A549 (cell line): ENCODE results near the gene JARID2. TPM values are rescaled to one million over a fixed set of nuclear protein-coding genes. Genes with fewer than 3 reads are reported as not detected.
"Not testable (repeated sequence)": the region's sequence is repeated elsewhere in the genome, so short reads cannot be mapped to it uniquely, and the experiment has no call there.

Experiments
- ATAC-seq, 2 experiments: fragments of 200-7000 bp in 1 of 2; fragments of >200 bp in 1 of 2; cut with Nextera tagmentation in 1 of 2; cut with Tn5 transposase in 1 of 2; 3 replicates each; pipeline versions ENCODE4 v1.8.0 to v1.9.1; 2018 to 2020; ENCODE audit warnings: mild to moderate bottlenecking in 1 of 2, moderate library complexity in 1 of 2
- CTCF ChIA-PET: fragments of 300-600 bp; sonication (Branson Sonifier 250); formaldehyde crosslinking; extraction: SDS; loops from one replicate; lab custom pipeline; 2021; ENCODE audit warnings: antibody characterized with exemption, inconsistent platforms; lab: Yijun Ruan, JAX
- POLR2A ChIA-PET: fragments of 350-600 bp; formaldehyde crosslinking; extraction: SDS; loops from one replicate; lab custom pipeline; 2021; ENCODE audit warnings: antibody characterized with exemption, inconsistent platforms; lab: Yijun Ruan, JAX
- DNase-seq, 2 experiments: peaks; one replicate each; pipeline versions ENCODE4 v3.0.0 to v3.0.0-alpha.2; 2011 to 2016; ENCODE audit warnings: low read depth in 1 of 2, low spot score in 1 of 2
- FAIRE-seq: peaks from 2 replicates; lab custom pipeline; 2011; peaks lifted over from hg19 to GRCh38; lab: Jason Lieb, UNC
- H3K27ac ChIP-seq, 2 experiments: fragments of >200 bp; sonication (Bioruptor Twin); formaldehyde crosslinking; 3 replicates each; pipeline ENCODE4 v1.5.1; 2016 to 2017
- H3K4me1 ChIP-seq: fragments of >200 bp; sonication (Bioruptor Twin); formaldehyde crosslinking; 3 replicates; pipeline ENCODE4 v1.6.1; 2016
- H3K4me2 ChIP-seq: fragments of >200 bp; sonication (Bioruptor Twin); formaldehyde crosslinking; 3 replicates; pipeline ENCODE4 v1.6.1; 2016
- H3K4me3 ChIP-seq: fragments of >200 bp; sonication (Bioruptor Twin); formaldehyde crosslinking; 3 replicates; pipeline ENCODE4 v1.5.1; 2016
- H3K9me3 ChIP-seq: fragments of >200 bp; sonication (Bioruptor Twin); formaldehyde crosslinking; 3 replicates; pipeline ENCODE4 v1.6.1; 2016
- CEBPB ChIP-seq, 2 experiments: fragments of >200 bp in 1 of 2; sonication (Bioruptor Twin) in 1 of 2; formaldehyde crosslinking in 1 of 2; IDR thresholded peaks; 2 replicates each; pipeline ENCODE4 v1.6.1; 2012 to 2016
- CHD4 ChIP-seq: fragments of 200-600 bp; sonication (generic); IDR thresholded peaks from 2 replicates; pipeline ENCODE4 v1.6.1; 2016; ENCODE audit warnings: antibody characterized with exemption, mild to moderate bottlenecking, borderline replicate concordance
- CTCF ChIP-seq: fragments of >200 bp; sonication (Bioruptor Twin); formaldehyde crosslinking; IDR thresholded peaks from 3 replicates; pipeline ENCODE4 v1.5.1; 2016
- FOXS1 ChIP-seq: fragments of 250-450 bp; sonication (Bioruptor Pico); IDR thresholded peaks from 2 replicates; pipeline ENCODE4 v1.5.0; 2020; ENCODE audit warnings: mild to moderate bottlenecking, moderate library complexity
- GATA3 ChIP-seq: IDR thresholded peaks from 2 replicates; pipeline ENCODE4 v1.6.1; 2012; ENCODE audit warnings: borderline replicate concordance
- HOXB13 ChIP-seq: fragments of 250-450 bp; sonication (Bioruptor Pico); IDR thresholded peaks from 2 replicates; pipeline ENCODE4 v1.5.0; 2020; ENCODE audit warnings: low read depth, mild to moderate bottlenecking, moderate library complexity
- MAZ ChIP-seq: fragments of 150-350 bp; IDR thresholded peaks from 2 replicates; pipeline ENCODE4 v1.6.1; 2014; ENCODE audit warnings: antibody characterized with exemption, low read depth, low read length, borderline replicate concordance
- NPAS2 ChIP-seq: fragments of 250-450 bp; sonication (Bioruptor Pico); IDR thresholded peaks from 2 replicates; pipeline ENCODE4 v1.8.0; 2022; ENCODE audit warnings: mild to moderate bottlenecking, moderate library complexity, borderline replicate concordance
- NR3C1 ChIP-seq: fragments of >200 bp; sonication (Bioruptor Twin); formaldehyde crosslinking; IDR thresholded peaks from 3 replicates; pipeline ENCODE4 v1.6.1; 2017
- PHF8 ChIP-seq: fragments of 200-600 bp; sonication (generic); IDR thresholded peaks from 2 replicates; pipeline ENCODE4 v1.6.1; 2016; ENCODE audit warnings: low read depth, mild to moderate bottlenecking, antibody characterized with exemption, moderate library complexity, borderline replicate concordance
- RAD21 ChIP-seq, 2 experiments: fragments of >200 bp in 1 of 2; sonication (Bioruptor Twin) in 1 of 2; formaldehyde crosslinking in 1 of 2; IDR thresholded peaks in 1 of 2; conservative IDR thresholded peaks in 1 of 2; 2 replicates in 1 of 2; 3 replicates in 1 of 2; pipeline ENCODE4 v1.6.1; 2012 to 2018; ENCODE audit warnings: inconsistent platforms in 1 of 2
- ZSCAN20 ChIP-seq: fragments of 250-450 bp; sonication (Bioruptor Pico); IDR thresholded peaks from 2 replicates; pipeline ENCODE4 v1.8.0; 2022; ENCODE audit warnings: mild to moderate bottlenecking, moderate library complexity
- WGBS: methylation state at CpG from one replicate; pipeline ENCODE4 v1.1.6; 2017; ENCODE audit errors: missing lambda C conversion rate; 5-methylcytosine and 5-hydroxymethylcytosine counted together
- polyA plus RNA-seq, 4 experiments: library from polyadenylated mRNA; depleted of rRNA in 3 of 4; stranded (reverse); fragments of >200 nt; fragmentation: RNase III in 1 of 4; extraction: RNeasy Plus Mini Kit Qiagen cat#74134 plus additional on column Dnase treatment in 1 of 4; gene quantifications; 2 replicates in 3 of 4; 3 replicates in 1 of 4; pipeline ENCODE4 v1.2.3, GENCODE V29; 2011 to 2017
- TF ChIP-seq, protein P1 (sequence below): fragments of 150-350 bp; IDR thresholded peaks from 2 replicates; pipeline ENCODE4 v1.6.1; 2014; ENCODE audit warnings: low read depth, mild to moderate bottlenecking, low read length

Gene JARID2
- polyA plus RNA-seq, 2 of the 4 experiments (the other 2 are of a cell fraction) = 7.8 to 8.3 TPM

- not testable (repeated sequence) for FAIRE-seq, H3K27ac ChIP-seq, H3K4me3 ChIP-seq, ATAC-seq, H3K9me3 ChIP-seq, H3K4me2 ChIP-seq, DNase-seq
- ChIA-PET CTCF (interaction anchor here (1.1 kb wide), 1 partner anchor 1168 kb away, joined by 3 read pairs; no protein-coding TSS in a partner anchor), POLR2A (interaction anchor here (0.6 kb wide), 1 partner anchor 19 kb away, joined by 3 read pairs; no protein-coding TSS in a partner anchor)
- 92% methylated on average over 11 of the region's 12 CpGs for WGBS
- peaks cover 14% of the 10 kb centered on the region for H3K4me1 ChIP-seq
Measured at GRCh38 chr6:15297167-15297566, 51.3 kb downstream of the JARID2 start.

GRCh38 chr6:15297895-15298590 lies 52.2 kb downstream of the JARID2 start:
- Histone ChIP-seq H3K4me2 (no peak overlapping the region), H3K9me3 (no peaks in the 10 kb centered on the region), H3K4me3 (no peak overlapping the region), H3K27ac (no peak overlapping the region), H3K4me1 (peaks cover 14% of the 10 kb centered on the region)
- ChIA-PET CTCF (no interaction called here), POLR2A (no interaction called here)
- TF ChIP-seq, protein P1, sequence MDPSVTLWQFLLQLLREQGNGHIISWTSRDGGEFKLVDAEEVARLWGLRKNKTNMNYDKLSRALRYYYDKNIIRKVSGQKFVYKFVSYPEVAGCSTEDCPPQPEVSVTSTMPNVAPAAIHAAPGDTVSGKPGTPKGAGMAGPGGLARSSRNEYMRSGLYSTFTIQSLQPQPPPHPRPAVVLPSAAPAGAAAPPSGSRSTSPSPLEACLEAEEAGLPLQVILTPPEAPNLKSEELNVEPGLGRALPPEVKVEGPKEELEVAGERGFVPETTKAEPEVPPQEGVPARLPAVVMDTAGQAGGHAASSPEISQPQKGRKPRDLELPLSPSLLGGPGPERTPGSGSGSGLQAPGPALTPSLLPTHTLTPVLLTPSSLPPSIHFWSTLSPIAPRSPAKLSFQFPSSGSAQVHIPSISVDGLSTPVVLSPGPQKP = no peak
- 0 out of 4 replicates have a peak, but pooled peaks of 1 of the 2 experiments have one; percentile 11 for TF ChIP-seq CEBPB (IDR thresholded peaks at IDR 0.05)
- FAIRE-seq (no peak), ATAC-seq (no peak), DNase-seq (no peak)
- 96% methylated on average over 9 of the region's 9 CpGs for WGBS

DNA sequence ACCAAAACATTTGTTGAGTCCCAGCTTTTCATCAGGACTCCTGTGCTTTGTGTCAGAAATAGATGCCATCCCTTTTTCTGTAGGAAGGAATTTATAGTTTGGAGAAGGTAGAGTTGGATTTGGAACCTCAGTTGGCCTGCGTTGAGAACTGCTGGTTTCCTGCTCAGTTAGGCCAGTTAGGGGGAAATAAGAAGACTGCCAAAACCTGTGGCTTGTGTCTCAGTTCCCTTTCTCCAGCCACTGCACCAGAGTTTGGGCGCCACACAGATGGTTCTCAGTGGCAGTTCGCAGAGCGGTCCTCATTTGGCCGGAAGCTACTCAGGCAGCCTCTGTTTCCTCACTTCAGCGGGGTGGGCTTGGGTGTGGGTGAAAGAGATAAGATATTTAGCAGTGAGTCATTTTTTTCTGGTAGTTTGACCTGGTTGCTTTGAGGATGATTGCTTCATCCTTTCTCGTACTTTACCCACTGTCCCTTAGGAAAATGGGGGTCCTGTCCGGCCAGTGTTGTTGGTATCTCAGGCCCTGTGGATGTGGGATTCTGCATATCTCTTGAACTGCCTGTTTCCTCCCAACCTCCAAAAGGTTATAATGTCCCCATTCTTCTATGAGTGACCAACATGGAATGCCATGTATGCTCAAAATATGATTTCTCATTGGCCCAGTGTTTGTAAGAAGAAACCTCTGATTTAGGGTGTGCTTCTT lies 53.7 kb downstream of the JARID2 start:
- Histone ChIP-seq H3K4me1 (peaks cover 18% of the 10 kb centered on the region), H3K27ac (no peak overlapping the region), H3K4me3 (no peak overlapping the region), H3K4me2 (peak overlapping the region; percentile 29; the same call in 1 of the 3 replicates), H3K9me3 (no peaks in the 10 kb centered on the region)
- FAIRE-seq = no peak
- no peak for DNase-seq
- ChIA-PET CTCF (no interaction called here), POLR2A (no interaction called here)
- no peak; a peak in 1 of 6 replicates for ATAC-seq
- TF ChIP-seq ZSCAN20 (no peak), RAD21 (conservative IDR thresholded peaks at IDR 0.05 in 1 of 2, IDR thresholded peaks at IDR 0.05 in 1 of 2) (no peak), NPAS2 (CRISPR knock-in tag) (no peak), CHD4 (no peak), MAZ (no peak), CTCF (no peak), NR3C1 (no peak), FOXS1 (CRISPR knock-in tag) (no peak), PHF8 (no peak), HOXB13 (CRISPR knock-in tag) (no peak), GATA3 (no peak)
- TF ChIP-seq, all 56 proteins: peak for 0
- WGBS = 93% methylated on average over 8 of the region's 8 CpGs
